ENCODE results near the gene WDR46. TPM values are rescaled to one million over a fixed set of nuclear protein-coding genes. Genes with fewer than 3 reads are reported as not detected.

The WDR46 gene
- 78.6 and 99.3 TPM in 2 replicates for total RNA-seq

GRCh38 chr6:33288921-33289783, at the start of gene WDR46, which contains the start of gene PFDN6:
Gene WDR46 (minus strand): TSS chr6:33289239. CDS start chr6:33289170, 69 bp downstream.
Gene PFDN6 (plus strand): TSS chr6:33289601. CDS start chr6:33289857, 256 bp downstream.

GRCh38 chr6:33317669-33318425, 28.8 kb upstream of the WDR46 start, which contains the start of gene ZBTB22:
Gene ZBTB22 (minus strand): TSS chr6:33317744. CDS start chr6:33316916, 828 bp downstream.

GRCh38 chr6:33313709-33314514, 24.9 kb upstream of the WDR46 start, which contains the start of gene TAPBP:
Gene TAPBP (minus strand): TSS chr6:33314078. CDS start chr6:33314041, 37 bp downstream.

GRCh38 chr6:33298773-33299236, 9.8 kb upstream of the WDR46 start, which contains the start of gene RGL2:
Gene RGL2 (minus strand): TSS chr6:33298942. CDS start chr6:33298610, 332 bp downstream.

GRCh38 chr6:33276864-33277662, 12.0 kb downstream of the WDR46 start, which contains the start of gene B3GALT4:
Gene B3GALT4 (plus strand): TSS chr6:33277123. CDS start chr6:33277420, 297 bp downstream.

GRCh38 chr6:33271468-33272274, 17.4 kb downstream of the WDR46 start, which contains the start of the genes RPS18 and VPS52:
Gene RPS18 (plus strand): TSS chr6:33272075. CDS start chr6:33272120, 45 bp downstream.
Gene VPS52 (minus strand): TSS chr6:33271876. CDS start chr6:33271675, 201 bp downstream.

Other genes with a start within 250 kb of the WDR46 start
- 0.33 TPM in 1 of 2 replicates, not detected in the other for gene HLA-DPA1, start 215.6 kb downstream of the WDR46 start, total RNA-seq
- gene HLA-DPB1, start 213.2 kb downstream of the WDR46 start, total RNA-seq, result 1.6 and 7.5 TPM in 2 replicates
- gene COL11A2, start 96.8 kb downstream of the WDR46 start, total RNA-seq, result 0.19 and 0.33 TPM in 2 replicates
- 18.8 and 25.5 TPM in 2 replicates for gene RXRB, start 88.6 kb downstream of the WDR46 start, total RNA-seq
- 78.8 and 81.7 TPM in 2 replicates for gene SLC39A7, start 88.4 kb downstream of the WDR46 start, total RNA-seq
- 2.8 and 4.9 TPM in 2 replicates for gene HSD17B8, start 84.6 kb downstream of the WDR46 start, total RNA-seq
- 18.3 and 27.1 TPM in 2 replicates for gene RING1, start 80.7 kb downstream of the WDR46 start, total RNA-seq
- gene VPS52, start 17.4 kb downstream of the WDR46 start, total RNA-seq, result 41.3 and 46.1 TPM in 2 replicates
- 2,652 and 3,161 TPM in 2 replicates for gene RPS18, start 17.2 kb downstream of the WDR46 start, total RNA-seq
- 2.6 and 5.9 TPM in 2 replicates for gene B3GALT4, start 12.1 kb downstream of the WDR46 start, total RNA-seq
- 27.4 and 34.7 TPM in 2 replicates for gene PFDN6, start 362 bp upstream of the WDR46 start, total RNA-seq
- gene RGL2, start 9.7 kb upstream of the WDR46 start, total RNA-seq, result 61.8 and 67.0 TPM in 2 replicates
- 126 and 163 TPM in 2 replicates for gene TAPBP, start 24.8 kb upstream of the WDR46 start, total RNA-seq
- gene ZBTB22, start 28.5 kb upstream of the WDR46 start, total RNA-seq, result 12.6 and 15.0 TPM in 2 replicates
- gene DAXX, start 33.7 kb upstream of the WDR46 start, total RNA-seq, result 41.5 and 56.4 TPM in 2 replicates
- gene KIFC1, start 102.6 kb upstream of the WDR46 start, total RNA-seq, result 20.3 and 33.6 TPM in 2 replicates
- gene PHF1, start 121.8 kb upstream of the WDR46 start, total RNA-seq, result 15.5 and 16.0 TPM in 2 replicates
- 61.8 and 63.0 TPM in 2 replicates for gene CUTA, start 128.9 kb upstream of the WDR46 start, total RNA-seq
- 3.6 and 5.3 TPM in 2 replicates for gene SYNGAP1, start 130.8 kb upstream of the WDR46 start, total RNA-seq
- 5.3 and 7.8 TPM in 2 replicates for gene ZBTB9, start 165.3 kb upstream of the WDR46 start, total RNA-seq

All from vein endothelial cell (primary cell).